Activated B cell treated with CpG ODN at 0.5 μM for 24 hours (primary cell): ENCODE measurements around the gene SLAMF1. TPM values are rescaled to one million over a fixed set of nuclear protein-coding genes. Genes with fewer than 3 reads are reported as not detected.

Experiments
- ATAC-seq: fragments of 200-7000 bp; cut with Tn5 transposase; one replicate; pipeline ENCODE4 v1.10.0; 2021; ENCODE audit warnings: low read depth, mild to moderate bottlenecking, moderate library complexity
- CTCF ChIA-PET: fragments of 350-600 bp; sonication (Branson Sonifier 250); formaldehyde crosslinking; loops from one replicate; lab custom pipeline; 2021; ENCODE audit warnings: antibody characterized with exemption; lab: Charles Lee
- POLR2A ChIA-PET: fragments of 350-600 bp; sonication (Branson Sonifier 250); formaldehyde crosslinking; loops from one replicate; lab custom pipeline; 2021; ENCODE audit warnings: antibody characterized with exemption; lab: Charles Lee
- DNase-seq: peaks from one replicate; pipeline ENCODE4 v3.0.0; 2022
- H3K27ac Mint-ChIP-seq: one replicate; pipeline ENCODE4 v1.8.0; 2020; ENCODE audit warnings: mixed read lengths
- H3K27me3 Mint-ChIP-seq: one replicate; pipeline ENCODE4 v1.8.0; 2021; ENCODE audit warnings: mixed read lengths
- H3K36me3 Mint-ChIP-seq: one replicate; pipeline ENCODE4 v1.8.0; 2021; ENCODE audit warnings: low read depth, mixed read lengths
- H3K4me1 Mint-ChIP-seq: one replicate; pipeline ENCODE4 v1.8.0; 2021; ENCODE audit warnings: mixed read lengths
- H3K4me3 Mint-ChIP-seq: one replicate; pipeline ENCODE4 v1.8.0; 2020; ENCODE audit warnings: mild to moderate bottlenecking, mixed read lengths
- H3K9me3 Mint-ChIP-seq: one replicate; pipeline ENCODE4 v1.8.0; 2020; ENCODE audit warnings: mixed read lengths
- intact Hi-C: fragments of 100-400 bp; cut with micrococcal nuclease; formaldehyde crosslinking; loops from one replicate; pipeline ENCODE4 v1.15.1; 2024
- total RNA-seq: library from RNA; stranded (reverse); gene quantifications from 2 replicates; pipeline ENCODE4 v1.2.3, GENCODE V29; 2022
- TF ChIP-seq, protein P1 (sequence below): fragments of 200-600 bp; IDR thresholded peaks from one replicate; pipeline ENCODE4 v1.8.0; 2022; ENCODE audit warnings: antibody characterized with exemption, mild to moderate bottlenecking

Gene SLAMF1
- total RNA-seq, 1 donor from 2014 or later: 91.7 TPM

DNA sequence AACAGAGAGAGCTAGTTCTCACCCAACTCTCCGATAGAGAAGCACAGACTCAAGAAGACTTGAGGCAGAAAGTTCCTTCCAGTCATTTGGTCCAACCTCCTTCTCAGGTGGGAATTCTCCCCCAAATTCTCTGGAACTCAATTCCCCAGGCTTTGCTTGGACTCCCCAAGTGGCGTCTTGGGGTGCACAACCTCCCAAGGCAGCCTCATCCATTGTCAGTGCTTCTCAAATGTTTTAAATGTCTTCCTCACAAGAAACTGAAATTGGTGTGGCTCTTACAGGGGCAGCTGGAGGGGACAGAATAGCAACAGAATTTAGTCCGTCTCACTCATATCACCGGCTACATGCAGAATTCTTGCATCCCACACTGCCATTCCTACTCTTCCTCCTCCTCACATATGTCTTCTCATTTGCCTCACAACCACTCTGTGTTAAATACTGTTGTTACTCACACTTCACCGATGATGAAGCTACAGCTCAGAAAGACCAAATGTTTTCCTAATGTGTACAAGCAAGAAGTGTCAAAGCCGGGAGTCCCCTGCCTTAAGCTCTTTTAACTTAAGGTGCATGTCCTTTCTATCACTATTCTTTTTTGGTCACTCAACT, 34.1 kb downstream of the SLAMF1 start:
- POLR2A ChIA-PET: interaction anchor here (1.3 kb wide), 1 partner anchor 12 kb away, joined by 3 read pairs; no protein-coding TSS in a partner anchor
- ATAC-seq: no peak
- Mint-ChIP-seq H3K27ac (no peak overlapping the region), H3K27me3 (no peaks in the 10 kb centered on the region), H3K4me1 (peaks cover 14% of the 10 kb centered on the region), H3K36me3 (peaks cover 93% of the 10 kb centered on the region), H3K9me3 (no peaks in the 10 kb centered on the region), H3K4me3 (no peak overlapping the region)
- CTCF ChIA-PET: interaction anchor here (0.7 to 9.0 kb wide), 3 partner anchors 113 to 182 kb away, joined by 3 to 175 read pairs (median 3); no protein-coding TSS in a partner anchor
- TF ChIP-seq, protein P1, sequence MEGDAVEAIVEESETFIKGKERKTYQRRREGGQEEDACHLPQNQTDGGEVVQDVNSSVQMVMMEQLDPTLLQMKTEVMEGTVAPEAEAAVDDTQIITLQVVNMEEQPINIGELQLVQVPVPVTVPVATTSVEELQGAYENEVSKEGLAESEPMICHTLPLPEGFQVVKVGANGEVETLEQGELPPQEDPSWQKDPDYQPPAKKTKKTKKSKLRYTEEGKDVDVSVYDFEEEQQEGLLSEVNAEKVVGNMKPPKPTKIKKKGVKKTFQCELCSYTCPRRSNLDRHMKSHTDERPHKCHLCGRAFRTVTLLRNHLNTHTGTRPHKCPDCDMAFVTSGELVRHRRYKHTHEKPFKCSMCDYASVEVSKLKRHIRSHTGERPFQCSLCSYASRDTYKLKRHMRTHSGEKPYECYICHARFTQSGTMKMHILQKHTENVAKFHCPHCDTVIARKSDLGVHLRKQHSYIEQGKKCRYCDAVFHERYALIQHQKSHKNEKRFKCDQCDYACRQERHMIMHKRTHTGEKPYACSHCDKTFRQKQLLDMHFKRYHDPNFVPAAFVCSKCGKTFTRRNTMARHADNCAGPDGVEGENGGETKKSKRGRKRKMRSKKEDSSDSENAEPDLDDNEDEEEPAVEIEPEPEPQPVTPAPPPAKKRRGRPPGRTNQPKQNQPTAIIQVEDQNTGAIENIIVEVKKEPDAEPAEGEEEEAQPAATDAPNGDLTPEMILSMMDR: no peak
- DNase-seq: no peak
- intact Hi-C loops: no loop called here

DNA sequence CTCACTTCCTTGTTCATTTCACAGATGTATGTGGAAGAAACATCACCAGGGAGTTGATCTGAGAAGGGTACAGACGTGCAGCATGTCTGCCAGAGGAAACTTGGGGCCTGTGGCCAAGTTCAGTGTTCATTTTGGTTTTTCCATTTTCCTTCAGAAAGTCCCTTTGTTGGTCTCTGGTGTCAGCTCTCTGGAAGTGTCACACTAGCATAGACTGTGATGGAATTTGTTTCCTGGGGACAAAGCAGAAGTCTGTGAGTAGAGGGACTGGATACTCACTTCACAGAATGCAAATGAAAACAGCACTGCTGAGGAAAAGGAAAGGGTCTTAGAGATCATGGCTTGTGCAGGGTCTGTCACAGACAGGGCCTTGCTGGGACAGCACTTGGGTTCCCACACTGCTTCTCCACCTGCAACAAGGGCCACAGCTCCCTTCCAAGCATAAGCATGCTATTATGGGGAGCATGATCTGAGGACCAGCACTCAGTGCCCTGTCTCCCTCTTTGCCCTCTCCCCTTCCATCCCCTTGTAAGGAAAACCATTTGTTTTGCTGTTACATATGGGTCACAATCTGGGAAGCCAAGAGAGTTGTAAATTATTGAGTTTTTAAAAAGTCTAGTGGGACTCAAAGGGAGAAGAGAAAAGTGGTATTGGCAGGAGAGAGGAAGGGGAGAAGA, 36.1 kb downstream of the SLAMF1 start:
- intact Hi-C loops: no loop called here
- peaks cover 85% of the 10 kb centered on the region for H3K36me3 Mint-ChIP-seq

DNA sequence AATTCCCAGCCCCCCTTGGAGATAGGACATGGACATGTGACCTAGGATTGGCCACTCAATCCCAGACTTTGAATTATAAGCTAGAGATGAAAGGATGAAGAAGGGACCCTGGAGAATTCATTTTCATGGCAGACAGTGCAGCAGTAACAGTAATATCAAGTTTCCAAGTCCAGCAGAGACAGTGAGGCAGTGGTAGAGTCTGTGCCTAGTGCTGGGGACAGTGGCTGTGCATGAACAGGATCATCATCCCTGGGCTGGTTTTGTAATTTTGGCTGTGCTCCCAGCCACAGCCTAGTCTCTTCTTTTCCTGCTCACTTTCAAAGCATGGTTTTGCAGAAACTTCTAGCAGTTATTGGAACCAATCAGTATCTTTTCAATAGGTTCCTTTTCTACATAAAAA, 37.9 kb downstream of the SLAMF1 start:
- H3K4me1 Mint-ChIP-seq: peaks cover 34% of the 10 kb centered on the region
- H3K27ac Mint-ChIP-seq: peak overlapping the region; percentile 12
- ATAC-seq (no peak), DNase-seq (no peak)
- TF ChIP-seq, protein P1: no peak
- peaks cover 3% of the 10 kb centered on the region for H3K9me3 Mint-ChIP-seq
- H3K27me3 Mint-ChIP-seq: no peaks in the 10 kb centered on the region
- ChIA-PET POLR2A (interaction anchor here (0.9 to 1.7 kb wide), 3 partner anchors 121 to 232 kb away, joined by 3 to 5 read pairs (median 3); no protein-coding TSS in a partner anchor), CTCF (interaction anchor here (1.0 to 9.0 kb wide), 6 partner anchors 9 to 232 kb away, joined by 3 to 175 read pairs (median 8); no protein-coding TSS in a partner anchor)
- no peak overlapping the region for H3K4me3 Mint-ChIP-seq
- peaks cover 81% of the 10 kb centered on the region for H3K36me3 Mint-ChIP-seq
- intact Hi-C loops: loop anchor here (10.0 kb wide), 1 partner anchor 414 kb away; the partner anchor contains the start of gene CASQ1

More for the DNA sequence above, 36.1 kb downstream of the SLAMF1 start:
- H3K4me3 Mint-ChIP-seq: no peak overlapping the region
- ChIA-PET CTCF (interaction anchor here (1.4 to 9.0 kb wide), 2 partner anchors 9 to 180 kb away, joined by 6 to 175 read pairs; no protein-coding TSS in a partner anchor), POLR2A (interaction anchor here (0.9 kb wide), 1 partner anchor 180 kb away, joined by 3 read pairs; no protein-coding TSS in a partner anchor)
- peaks cover 29% of the 10 kb centered on the region for H3K4me1 Mint-ChIP-seq
- ATAC-seq (no peak), DNase-seq (no peak)
- no peaks in the 10 kb centered on the region for H3K27me3 Mint-ChIP-seq
- H3K9me3 Mint-ChIP-seq: no peaks in the 10 kb centered on the region
- TF ChIP-seq, protein P1: no peak
- H3K27ac Mint-ChIP-seq: peak overlapping the region; percentile 51

GRCh38 chr1:160608514-160608913, 38.3 kb downstream of the SLAMF1 start:
- no peak overlapping the region for H3K4me3 Mint-ChIP-seq
- peaks cover 77% of the 10 kb centered on the region for H3K36me3 Mint-ChIP-seq
- peaks cover 3% of the 10 kb centered on the region for H3K9me3 Mint-ChIP-seq
- POLR2A ChIA-PET: interaction anchor here (0.7 to 2.2 kb wide), 4 partner anchors 60 to 180 kb away, joined by 3 to 10 read pairs (median 4); no protein-coding TSS in a partner anchor
- TF ChIP-seq, protein P1: no peak
- no peak for DNase-seq
- CTCF ChIA-PET: interaction anchor here (1.0 to 9.0 kb wide), 6 partner anchors 10 to 182 kb away, joined by 3 to 175 read pairs (median 20); no protein-coding TSS in a partner anchor
- H3K27ac Mint-ChIP-seq: no peak overlapping the region
- H3K27me3 Mint-ChIP-seq: no peaks in the 10 kb centered on the region
- peaks cover 33% of the 10 kb centered on the region for H3K4me1 Mint-ChIP-seq
- ATAC-seq: no peak
- intact Hi-C loops: loop anchor here (10.0 kb wide), 1 partner anchor 414 kb away; the partner anchor contains the start of gene CASQ1
